Cerebellar cortex (tissue), 1 donor: ENCODE measurements around the gene CCDC40.
A peak's percentile ranks its signal among the peaks of the same experiment; 100 is the strongest.

Source experiments
- DNase-seq: peaks from one replicate; pipeline ENCODE4 v3.0.0-alpha.2; 2015; ENCODE audit warnings: low spot score

Gene CCDC40

DNA sequence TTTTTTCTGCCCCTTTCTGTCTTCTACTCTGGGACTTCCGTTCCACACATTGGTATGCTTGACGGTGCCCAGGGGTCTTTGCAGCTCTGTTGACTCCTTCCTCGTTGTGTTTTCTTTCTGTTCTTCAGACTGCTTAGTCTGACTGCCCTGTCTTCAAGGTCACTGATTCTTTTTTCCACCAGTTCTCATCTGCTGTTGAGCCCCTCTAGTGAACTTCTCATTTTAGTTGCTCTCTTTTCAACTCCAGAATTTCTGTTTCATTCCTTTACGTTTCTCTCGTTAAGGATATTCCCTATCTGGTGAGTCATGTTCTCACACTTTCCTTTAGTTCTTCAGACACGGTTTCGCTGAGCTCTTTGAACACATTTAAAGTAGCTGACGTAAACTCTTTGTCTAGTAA is 78.7 kb downstream of the CCDC40 start:
- DNase-seq = no peak

DNA sequence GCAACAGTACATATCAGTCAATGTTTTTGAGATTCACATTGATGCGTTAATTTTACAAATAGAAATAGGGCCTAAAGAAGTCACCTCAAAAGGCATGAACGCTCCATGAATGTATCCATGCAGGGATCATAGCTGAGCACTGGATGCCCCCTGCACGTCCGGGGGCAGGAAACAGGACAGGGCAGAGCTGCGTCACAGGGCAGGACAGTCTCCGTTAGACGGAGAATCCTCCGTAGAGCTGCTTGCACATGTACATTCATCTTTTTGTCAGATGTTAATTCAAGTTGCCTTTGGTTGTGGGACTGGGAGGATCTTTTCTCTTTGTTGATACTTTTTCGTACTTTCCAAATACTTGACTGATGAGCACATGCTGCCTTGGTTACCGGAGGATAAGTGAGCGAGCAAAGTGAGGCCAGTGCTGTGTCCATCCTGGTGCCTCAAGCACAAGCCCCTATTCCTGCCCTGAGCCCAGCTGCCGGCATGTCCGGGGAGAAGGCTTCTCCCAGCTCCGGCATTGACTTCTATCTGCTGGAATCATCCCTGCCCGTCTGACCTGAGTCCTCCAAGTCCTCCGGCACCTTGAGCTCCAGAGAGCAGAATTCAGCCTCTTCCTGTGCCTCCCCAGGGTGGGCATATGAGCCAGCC is 80.0 kb downstream of the CCDC40 start:
- no peak for DNase-seq

DNA sequence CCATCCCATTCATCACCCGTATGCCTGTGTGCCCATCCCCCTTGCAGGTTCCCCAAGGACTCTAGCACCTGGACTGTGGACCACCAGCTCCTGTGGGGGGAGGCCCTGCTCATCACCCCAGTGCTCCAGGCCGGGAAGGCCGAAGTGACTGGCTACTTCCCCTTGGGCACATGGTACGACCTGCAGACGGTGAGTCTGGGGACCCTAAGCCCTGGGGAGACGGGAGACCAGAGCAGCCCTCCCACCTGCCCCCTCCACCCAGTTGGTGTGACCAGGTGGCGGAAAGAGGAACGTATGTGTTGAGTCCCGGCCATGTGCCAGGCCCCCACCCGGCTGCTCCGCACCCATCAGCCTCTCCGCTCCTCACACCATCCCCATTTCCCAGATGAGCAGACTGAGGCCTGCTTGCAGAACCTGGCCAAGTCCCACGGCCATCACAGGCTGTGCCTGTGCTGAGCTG is 80.5 kb downstream of the CCDC40 start:
- no peak for DNase-seq

- DNase-seq = no peak
Observed at GRCh38 chr17:80117491-80118401, 81.3 kb downstream of the CCDC40 start.

GRCh38 chr17:80118601-80119270 is 82.3 kb downstream of the CCDC40 start:
- DNase-seq = no peak

DNA sequence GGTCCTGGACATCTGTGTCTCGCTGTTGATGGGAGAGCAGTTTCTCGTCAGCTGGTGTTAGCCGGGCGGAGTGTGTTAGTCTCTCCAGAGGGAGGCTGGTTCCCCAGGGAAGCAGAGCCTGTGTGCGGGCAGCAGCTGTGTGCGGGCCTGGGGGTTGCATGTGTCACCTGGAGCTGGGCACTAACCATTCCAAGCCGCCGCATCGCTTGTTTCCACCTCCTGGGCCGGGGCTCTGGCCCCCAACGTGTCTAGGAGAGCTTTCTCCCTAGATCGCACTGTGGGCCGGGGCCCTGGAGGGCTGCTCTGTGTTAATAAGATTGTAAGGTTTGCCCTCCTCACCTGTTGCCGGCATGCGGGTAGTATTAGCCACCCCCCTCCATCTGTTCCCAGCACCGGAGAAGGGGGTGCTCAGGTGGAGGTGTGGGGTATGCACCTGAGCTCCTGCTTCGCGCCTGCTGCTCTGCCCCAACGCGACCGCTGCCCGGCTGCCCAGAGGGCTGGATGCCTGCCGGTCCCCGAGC is 82.9 kb downstream of the CCDC40 start:
- DNase-seq = no peak

DNA sequence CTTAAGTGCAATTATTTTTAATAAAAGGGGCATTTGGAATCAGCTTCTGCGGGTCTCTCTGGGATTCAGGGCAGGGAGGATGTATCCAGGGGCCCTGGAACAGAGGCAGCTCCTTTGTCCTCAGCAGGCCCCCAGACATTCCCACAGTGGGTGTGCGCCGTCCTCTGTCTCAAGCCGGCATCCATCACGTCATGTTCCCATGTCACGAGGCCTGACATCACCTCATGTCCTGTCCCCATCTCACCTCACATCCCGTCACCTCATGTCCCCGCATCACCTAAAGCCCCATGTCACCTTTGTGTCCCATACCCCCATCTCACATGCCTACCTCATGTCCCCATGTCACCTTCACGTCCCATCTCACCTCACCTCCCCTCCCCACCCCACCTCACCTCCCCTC is 83.4 kb downstream of the CCDC40 start:
- no peak for DNase-seq

- no peak for DNase-seq
Observed at GRCh38 chr17:80122026-80122575, 85.7 kb downstream of the CCDC40 start.

- DNase-seq = no peak
Observed at GRCh38 chr17:80122926-80123505, 86.6 kb downstream of the CCDC40 start.

DNA sequence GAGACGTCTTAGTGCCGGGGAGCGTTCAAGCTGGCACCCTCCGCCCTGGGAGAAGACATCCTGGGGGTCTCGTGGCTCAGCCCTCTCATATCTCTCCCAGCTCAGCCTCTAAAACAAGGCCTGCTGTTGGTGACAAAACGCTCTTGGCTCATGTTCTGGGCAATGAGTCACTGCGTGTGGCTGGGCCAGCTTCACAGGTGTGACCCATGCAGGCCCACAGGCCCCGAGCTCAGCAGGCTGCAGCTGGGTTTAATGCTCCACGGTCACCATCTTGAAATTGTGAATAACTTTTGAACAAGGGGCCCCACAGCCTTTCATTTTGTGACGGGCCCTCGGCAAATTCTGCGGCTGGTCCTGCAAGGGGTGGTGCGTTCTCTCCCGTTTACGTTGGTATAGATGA is 87.3 kb downstream of the CCDC40 start:
- DNase-seq = no peak

- peak; percentile 27 for DNase-seq
Observed at GRCh38 chr17:80124351-80124981, 88.0 kb downstream of the CCDC40 start.

DNA sequence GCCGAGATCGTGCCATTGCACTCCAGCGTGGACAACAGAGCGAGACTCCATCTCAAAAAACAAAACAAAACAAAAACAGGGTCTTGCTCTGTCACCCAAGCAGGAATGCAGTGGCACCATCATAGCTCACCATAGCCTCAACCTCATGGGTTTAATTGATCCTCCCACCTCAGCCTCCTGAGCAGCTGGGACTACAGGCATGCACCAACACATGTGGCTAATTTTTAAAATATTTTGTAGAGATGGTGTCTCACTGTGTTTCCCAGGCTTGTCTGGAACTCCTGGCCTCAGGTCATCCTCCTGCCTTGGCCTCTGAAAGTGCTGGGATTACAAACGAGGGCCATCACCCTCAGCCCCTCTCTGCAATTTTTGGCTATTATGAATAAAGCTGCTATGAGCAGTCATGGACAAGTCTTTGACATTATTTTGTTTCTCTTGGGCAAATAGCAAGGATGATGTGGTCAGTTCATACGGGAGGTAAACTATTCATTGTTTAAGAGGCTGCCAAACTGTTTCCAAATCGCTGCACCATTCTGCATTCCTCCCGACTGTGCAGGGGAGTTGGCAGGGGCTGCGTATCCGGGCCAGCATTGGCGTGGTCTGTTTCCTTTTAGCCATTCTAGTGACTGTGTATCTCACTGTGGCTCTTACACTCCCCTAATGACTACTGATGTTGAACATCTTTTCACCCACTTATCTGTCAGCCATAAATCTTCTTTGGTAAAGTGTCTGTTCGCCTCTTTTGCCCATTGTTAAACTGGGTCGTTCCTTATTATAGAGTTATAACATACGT is 89.4 kb downstream of the CCDC40 start:
- no peak for DNase-seq

DNA sequence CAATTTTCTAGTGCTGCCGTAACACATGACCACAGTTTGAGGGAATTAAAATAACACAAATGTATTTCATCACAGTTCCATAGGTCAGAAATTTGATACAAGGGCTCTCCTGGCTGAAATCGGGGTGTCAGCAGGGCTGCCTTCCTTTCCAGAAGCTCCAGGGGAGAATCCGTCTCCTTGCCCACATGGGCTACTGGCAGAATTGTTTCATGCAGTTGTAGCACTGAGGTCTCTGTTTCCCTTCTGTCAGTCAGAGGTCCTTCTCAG is 89.9 kb downstream of the CCDC40 start:
- DNase-seq = no peak

- no peak for DNase-seq
Observed at GRCh38 chr17:80129006-80129565, 92.6 kb downstream of the CCDC40 start.

DNA sequence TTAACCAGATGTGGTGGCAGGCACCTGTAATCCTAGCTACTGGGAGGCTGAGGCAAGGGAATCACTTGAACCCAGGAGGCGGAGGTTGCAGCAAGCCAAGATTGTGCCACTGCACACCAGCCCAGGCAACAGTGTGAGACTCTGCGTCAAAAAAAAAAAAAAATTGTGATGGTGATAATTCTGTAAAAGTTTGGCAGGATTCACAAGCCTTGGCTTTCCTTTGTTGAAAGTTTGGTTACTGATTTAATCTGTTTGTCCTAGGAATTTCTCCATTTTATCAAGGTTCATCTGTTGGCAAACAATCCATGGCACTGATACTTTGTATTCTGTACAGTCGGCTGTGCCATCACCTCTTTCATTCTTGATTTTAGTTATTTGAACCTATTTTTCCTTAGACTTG is 94.5 kb downstream of the CCDC40 start:
- DNase-seq = no peak

DNA sequence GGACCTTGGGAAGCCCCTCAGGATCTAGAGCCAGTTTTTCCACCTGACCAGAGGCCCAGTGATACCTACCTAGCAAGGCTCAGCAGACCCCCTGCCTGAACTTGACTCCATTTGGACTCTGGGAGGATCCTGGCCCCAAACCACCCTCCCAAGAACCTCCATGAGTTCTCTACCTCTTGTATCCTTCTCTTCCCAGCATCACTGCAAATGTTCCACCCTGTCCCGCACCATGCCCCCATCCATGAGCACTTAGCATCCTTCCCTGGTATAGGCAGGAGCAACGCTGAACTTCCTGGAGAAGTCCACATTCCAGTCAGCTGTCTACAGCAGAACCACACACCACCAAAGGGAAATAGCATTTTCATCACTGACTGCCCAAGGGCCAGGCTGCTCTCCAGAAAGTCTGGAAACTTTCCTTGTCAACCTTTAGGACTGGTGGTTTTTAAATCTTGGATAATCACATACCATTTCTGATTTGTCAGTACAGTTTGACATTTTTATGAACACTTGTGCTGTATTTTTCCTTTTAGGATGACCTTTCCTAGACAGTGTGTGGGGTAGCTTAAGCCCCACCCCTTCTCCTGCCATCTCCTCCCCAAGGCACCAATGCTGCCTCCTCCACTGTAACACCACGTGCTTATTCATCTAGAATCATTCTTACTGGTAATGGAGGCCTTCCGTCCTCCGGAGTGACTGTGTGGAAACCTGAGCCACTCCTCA is 96.6 kb downstream of the CCDC40 start:
- DNase-seq = no peak

GRCh38 chr17:80133626-80133970 is 97.2 kb downstream of the CCDC40 start:
- DNase-seq = no peak

DNA sequence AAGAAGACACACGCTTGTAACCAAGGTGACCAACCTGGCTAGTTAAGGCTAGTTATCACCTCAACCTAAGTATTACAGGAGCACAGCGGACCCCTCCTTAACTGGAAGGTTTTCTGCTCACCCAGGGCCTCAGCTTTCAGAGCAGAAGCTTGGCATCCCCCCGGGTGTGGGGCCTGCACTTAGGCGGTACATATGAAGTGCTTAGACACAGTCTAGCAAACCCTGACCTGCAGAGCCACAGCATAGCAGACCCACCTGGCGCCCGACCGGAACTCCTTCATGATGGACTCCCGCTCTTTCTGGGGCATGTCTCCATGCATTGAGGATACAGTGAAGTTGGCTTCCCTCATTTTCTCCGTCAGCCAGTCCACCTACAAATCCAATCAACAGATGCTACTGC is 100.7 kb downstream of the CCDC40 start:
- no peak for DNase-seq

DNA sequence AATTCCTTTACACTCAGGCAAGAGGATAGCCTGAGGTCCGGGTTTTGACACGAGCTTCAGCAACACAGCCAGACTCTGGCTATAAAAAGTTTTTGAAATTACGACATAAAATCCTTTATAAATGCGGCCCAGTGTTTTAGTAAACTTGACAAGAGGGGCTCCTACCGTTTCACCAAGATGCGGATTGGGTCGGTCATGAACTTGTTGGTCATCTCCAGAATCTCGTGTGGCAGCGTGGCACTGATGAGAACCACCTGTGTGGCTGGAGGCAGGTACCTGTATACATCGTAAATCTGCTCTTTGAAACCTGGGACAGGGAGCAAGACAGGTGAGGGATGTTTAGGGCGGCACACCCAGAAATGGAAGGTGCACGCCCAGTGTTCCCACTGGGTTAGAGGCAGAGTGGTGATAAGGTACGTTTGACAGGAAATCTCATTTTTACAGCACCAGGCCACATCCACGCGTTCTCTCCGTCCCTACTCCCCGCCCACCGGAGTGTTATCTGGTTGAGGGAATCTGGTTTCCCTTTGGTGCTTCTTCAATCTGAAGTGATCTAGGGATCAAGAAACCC is 102.5 kb downstream of the CCDC40 start:
- no peak for DNase-seq
